ENCODE measurements around the gene ANXA6. TPM values are rescaled to one million over a fixed set of nuclear protein-coding genes. Genes with fewer than 3 reads are reported as not detected.
A peak's percentile ranks its signal among the peaks of the same experiment; 100 is the strongest.

ANXA6 gene
- total RNA-seq, 1 donor from 2014 or later = 224 TPM

DNA sequence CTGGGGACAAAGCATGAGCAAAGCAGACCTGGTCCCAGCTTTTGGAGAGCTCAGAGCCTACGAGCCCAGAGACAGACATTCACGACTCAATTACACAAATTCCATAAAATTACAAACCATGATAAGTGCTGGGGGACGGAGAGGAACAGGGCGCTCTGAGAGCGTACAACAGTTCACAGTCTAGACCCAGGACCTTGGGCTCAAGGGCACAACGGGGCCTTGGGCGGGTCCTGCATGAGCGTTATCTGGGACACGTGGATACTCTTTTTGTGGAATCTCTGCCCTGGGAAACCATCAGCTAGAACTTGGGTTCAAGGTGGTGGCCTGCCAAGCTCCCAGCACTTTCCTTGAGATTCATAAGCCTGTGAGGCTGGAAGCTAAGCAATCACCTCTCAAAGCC lies 9.4 kb upstream of the ANXA6 start:
- no peaks in the 10 kb centered on the region for H3K36me3 Mint-ChIP-seq (ENCODE audit: low read depth, unreplicated experiment)
- H3K4me3 Mint-ChIP-seq (ENCODE audit: unreplicated experiment) = no peak overlapping the region
- DNase-seq (ENCODE audit: low spot score) = no peak
- TF ChIP-seq, protein P1, sequence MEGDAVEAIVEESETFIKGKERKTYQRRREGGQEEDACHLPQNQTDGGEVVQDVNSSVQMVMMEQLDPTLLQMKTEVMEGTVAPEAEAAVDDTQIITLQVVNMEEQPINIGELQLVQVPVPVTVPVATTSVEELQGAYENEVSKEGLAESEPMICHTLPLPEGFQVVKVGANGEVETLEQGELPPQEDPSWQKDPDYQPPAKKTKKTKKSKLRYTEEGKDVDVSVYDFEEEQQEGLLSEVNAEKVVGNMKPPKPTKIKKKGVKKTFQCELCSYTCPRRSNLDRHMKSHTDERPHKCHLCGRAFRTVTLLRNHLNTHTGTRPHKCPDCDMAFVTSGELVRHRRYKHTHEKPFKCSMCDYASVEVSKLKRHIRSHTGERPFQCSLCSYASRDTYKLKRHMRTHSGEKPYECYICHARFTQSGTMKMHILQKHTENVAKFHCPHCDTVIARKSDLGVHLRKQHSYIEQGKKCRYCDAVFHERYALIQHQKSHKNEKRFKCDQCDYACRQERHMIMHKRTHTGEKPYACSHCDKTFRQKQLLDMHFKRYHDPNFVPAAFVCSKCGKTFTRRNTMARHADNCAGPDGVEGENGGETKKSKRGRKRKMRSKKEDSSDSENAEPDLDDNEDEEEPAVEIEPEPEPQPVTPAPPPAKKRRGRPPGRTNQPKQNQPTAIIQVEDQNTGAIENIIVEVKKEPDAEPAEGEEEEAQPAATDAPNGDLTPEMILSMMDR (IDR thresholded peaks at IDR 0.05; ENCODE audit: unreplicated experiment) = no peak
- H3K4me1 Mint-ChIP-seq (ENCODE audit: unreplicated experiment) = peaks cover 10% of the 10 kb centered on the region
- no peaks in the 10 kb centered on the region for H3K9me3 Mint-ChIP-seq (ENCODE audit: unreplicated experiment)
- H3K27me3 Mint-ChIP-seq (ENCODE audit: unreplicated experiment) = peaks cover 5% of the 10 kb centered on the region
- no peak overlapping the region for H3K27ac Mint-ChIP-seq (ENCODE audit: unreplicated experiment)

DNA sequence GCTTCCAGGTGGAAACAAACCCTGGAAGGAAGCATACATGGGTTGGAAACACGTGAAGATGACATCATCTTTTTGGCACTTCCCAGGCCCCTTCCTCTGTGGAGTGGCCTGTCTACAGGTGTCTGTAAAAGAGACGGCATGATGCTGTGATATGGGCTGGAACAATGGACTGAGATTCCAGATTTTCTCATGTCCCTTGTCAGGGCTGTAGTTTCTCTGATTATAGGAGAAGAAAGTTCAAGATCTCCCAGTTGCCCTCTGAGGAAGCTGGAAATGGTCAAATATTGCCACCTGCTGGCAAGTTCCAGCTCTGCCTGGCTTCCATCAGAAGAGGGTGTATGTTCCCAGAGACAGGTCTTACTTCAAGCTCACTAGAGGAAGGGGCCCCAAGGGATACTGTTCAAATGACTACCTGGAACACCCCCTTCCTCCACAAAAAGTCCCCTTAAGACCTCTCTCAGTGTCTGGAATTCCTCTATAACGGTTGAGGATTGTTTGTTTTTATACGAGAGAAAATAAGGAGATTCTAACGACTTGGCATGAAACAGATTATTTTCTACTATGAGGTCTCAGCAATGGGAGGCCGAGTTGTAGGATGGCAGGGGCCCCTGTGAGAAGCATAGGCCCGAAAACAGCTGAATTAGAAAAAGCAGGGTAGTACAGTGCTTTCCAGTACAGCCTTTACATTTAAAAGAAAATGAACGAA lies 7.3 kb upstream of the ANXA6 start:
- Mint-ChIP-seq H3K4me3 (ENCODE audit: unreplicated experiment) (no peak overlapping the region), H3K36me3 (ENCODE audit: low read depth, unreplicated experiment) (no peaks in the 10 kb centered on the region)
- TF ChIP-seq, protein P1 (IDR thresholded peaks at IDR 0.05; ENCODE audit: unreplicated experiment) = peak; percentile 65

DNA sequence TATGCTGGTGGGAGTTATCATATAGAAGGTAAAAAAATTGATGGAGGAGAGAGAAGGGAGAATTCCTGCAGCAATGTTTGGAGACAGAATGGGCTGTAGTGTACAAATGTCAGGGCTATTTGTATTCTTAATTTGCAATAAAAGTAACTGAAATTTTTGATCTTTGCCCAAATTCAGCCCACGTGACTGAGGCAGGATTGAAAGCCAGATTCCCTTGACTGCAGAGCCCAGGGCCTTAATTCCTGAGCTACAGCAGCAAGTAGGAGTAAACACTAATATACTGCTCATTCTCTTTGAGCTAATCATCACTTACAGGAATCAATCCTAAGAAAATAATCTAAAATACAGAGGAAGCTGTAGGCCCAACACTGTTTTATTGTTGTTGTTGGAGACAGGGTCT lies 5.2 kb upstream of the ANXA6 start:
- no peaks in the 10 kb centered on the region for H3K9me3 Mint-ChIP-seq (ENCODE audit: unreplicated experiment)
- H3K36me3 Mint-ChIP-seq (ENCODE audit: low read depth, unreplicated experiment) = no peaks in the 10 kb centered on the region
- no peaks in the 10 kb centered on the region for H3K27me3 Mint-ChIP-seq (ENCODE audit: unreplicated experiment)
- peaks cover 13% of the 10 kb centered on the region for H3K4me1 Mint-ChIP-seq (ENCODE audit: unreplicated experiment)
- no peak for DNase-seq (ENCODE audit: low spot score)
- no peak overlapping the region for H3K4me3 Mint-ChIP-seq (ENCODE audit: unreplicated experiment)
- TF ChIP-seq, protein P1 (IDR thresholded peaks at IDR 0.05; ENCODE audit: unreplicated experiment) = no peak
- no peak overlapping the region for H3K27ac Mint-ChIP-seq (ENCODE audit: unreplicated experiment)

More for the DNA sequence above, 7.3 kb upstream of the ANXA6 start:
- peak; percentile 80 for DNase-seq (ENCODE audit: low spot score)
- Mint-ChIP-seq H3K27me3 (ENCODE audit: unreplicated experiment) (peaks cover 2% of the 10 kb centered on the region), H3K9me3 (ENCODE audit: unreplicated experiment) (no peaks in the 10 kb centered on the region), H3K27ac (ENCODE audit: unreplicated experiment) (peak overlapping the region; percentile 42), H3K4me1 (ENCODE audit: unreplicated experiment) (peaks cover 5% of the 10 kb centered on the region)

DNA sequence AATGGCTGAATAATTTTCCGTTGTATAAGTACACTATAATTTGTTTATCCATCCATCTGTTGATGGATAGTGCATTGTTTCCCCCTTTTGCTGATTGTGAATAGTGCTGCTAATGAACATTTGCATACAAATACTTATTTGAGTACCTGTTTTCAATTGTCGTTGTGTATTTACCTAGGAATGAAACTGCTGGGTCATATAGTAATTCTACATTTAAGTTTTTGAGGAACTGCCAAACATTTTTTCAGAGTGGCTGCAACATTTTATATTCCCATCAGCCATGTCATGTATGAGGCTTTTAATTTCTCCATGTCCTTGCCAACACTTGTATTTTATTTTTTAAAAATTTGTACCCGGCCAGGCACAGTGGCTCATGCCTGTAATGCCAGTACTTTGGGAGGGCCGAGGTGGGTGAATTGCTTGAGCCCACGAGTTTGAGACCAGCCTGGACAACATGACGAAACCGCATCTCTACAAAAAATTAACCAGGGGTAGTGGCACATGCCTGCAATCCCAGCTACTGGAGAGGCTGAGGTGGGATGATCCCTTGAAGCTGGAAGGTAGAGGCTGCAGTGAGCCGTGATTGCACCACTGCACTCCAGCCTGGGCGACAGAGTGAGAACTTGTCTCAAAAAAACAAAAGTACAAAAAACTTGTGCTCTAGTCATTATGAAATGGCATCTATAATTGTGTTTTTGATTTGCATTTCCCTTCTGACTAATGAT lies 2.2 kb upstream of the ANXA6 start:
- H3K4me3 Mint-ChIP-seq (ENCODE audit: unreplicated experiment) = no peak overlapping the region
- H3K9me3 Mint-ChIP-seq (ENCODE audit: unreplicated experiment) = no peaks in the 10 kb centered on the region
- TF ChIP-seq, protein P1 (IDR thresholded peaks at IDR 0.05; ENCODE audit: unreplicated experiment) = no peak
- H3K36me3 Mint-ChIP-seq (ENCODE audit: low read depth, unreplicated experiment) = no peaks in the 10 kb centered on the region
- no peaks in the 10 kb centered on the region for H3K27me3 Mint-ChIP-seq (ENCODE audit: unreplicated experiment)
- H3K27ac Mint-ChIP-seq (ENCODE audit: unreplicated experiment) = no peak overlapping the region
- no peak for DNase-seq (ENCODE audit: low spot score)
- H3K4me1 Mint-ChIP-seq (ENCODE audit: unreplicated experiment) = peaks cover 27% of the 10 kb centered on the region

DNA sequence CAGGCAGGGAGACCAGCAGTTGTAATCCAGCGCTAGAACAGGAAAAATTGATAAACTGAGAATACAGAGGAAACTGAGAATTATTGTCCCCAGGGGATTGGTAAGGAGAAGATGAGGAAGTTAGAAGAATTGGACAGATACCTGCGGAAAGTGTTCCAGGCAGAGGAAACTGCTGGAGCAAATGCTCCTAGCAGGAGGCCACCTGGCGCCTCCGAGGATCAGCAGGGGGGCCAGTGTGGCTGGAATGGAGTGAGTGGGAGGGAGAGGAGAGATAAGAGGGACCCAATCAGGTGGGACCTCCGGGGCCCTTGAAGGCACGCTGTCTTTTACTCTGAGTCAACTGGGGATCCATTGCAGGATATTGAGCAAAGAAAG lies 695 bp upstream of the ANXA6 start:
- H3K27ac Mint-ChIP-seq (ENCODE audit: unreplicated experiment) = no peak overlapping the region
- H3K4me1 Mint-ChIP-seq (ENCODE audit: unreplicated experiment) = peaks cover 29% of the 10 kb centered on the region
- H3K36me3 Mint-ChIP-seq (ENCODE audit: low read depth, unreplicated experiment) = peaks cover 5% of the 10 kb centered on the region
- DNase-seq (ENCODE audit: low spot score) = no peak
- H3K9me3 Mint-ChIP-seq (ENCODE audit: unreplicated experiment) = no peaks in the 10 kb centered on the region
- peak overlapping the region; percentile 83 for H3K4me3 Mint-ChIP-seq (ENCODE audit: unreplicated experiment)
- no peaks in the 10 kb centered on the region for H3K27me3 Mint-ChIP-seq (ENCODE audit: unreplicated experiment)
- TF ChIP-seq, protein P1 (IDR thresholded peaks at IDR 0.05; ENCODE audit: unreplicated experiment) = no peak

All from endothelial cell (in vitro differentiated cells).